Neural cell (in vitro differentiated cells): Measurements from ENCODE around the gene TCIRG1. TPM values are rescaled to one million over a fixed set of nuclear protein-coding genes. Genes with fewer than 3 reads are reported as not detected.

ENCODE experiments used
- H2AFZ ChIP-seq: fragments of 200-600, 300-800 bp; sonication (generic), shearing (Covaris generic); 2 replicates; pipeline ENCODE4 v1.6.0; 2014; ENCODE audit warnings: low read depth, mild to moderate bottlenecking, antibody characterized with exemption, low read length, moderate library complexity
- H3F3A ChIP-seq: fragments of 200-600 bp; shearing (Covaris generic); 2 replicates; pipeline ENCODE4 v1.6.1; 2016; ENCODE audit warnings: mild to moderate bottlenecking, moderate library complexity, mixed read lengths, antibody characterized with exemption, low read length; ENCODE audit not compliant: insufficient read depth, poor library complexity, severe bottlenecking
- H3K27ac ChIP-seq: fragments of 200-600, 300-800 bp; sonication (generic), shearing (Covaris generic); 2 replicates; pipeline ENCODE4 v1.5.1; 2014; ENCODE audit warnings: mild to moderate bottlenecking, low read length, moderate library complexity
- H3K27me3 ChIP-seq: fragments of 300-800, 200-600 bp; sonication (generic), shearing (Covaris generic); 2 replicates; pipeline ENCODE4 v1.6.0; 2014; ENCODE audit warnings: mild to moderate bottlenecking, low read depth, low read length, moderate library complexity; ENCODE audit not compliant: insufficient read depth
- H3K36me3 ChIP-seq: fragments of 300-800, 200-600 bp; sonication (generic), shearing (Covaris generic); 2 replicates; pipeline ENCODE4 v1.5.1; 2014; ENCODE audit warnings: mild to moderate bottlenecking, antibody characterized with exemption, low read length, moderate library complexity; ENCODE audit not compliant: insufficient read depth
- H3K4me2 ChIP-seq: fragments of 300-800, 200-600 bp; sonication (generic), shearing (Covaris generic); 2 replicates; pipeline ENCODE4 v1.6.0; 2014; ENCODE audit warnings: mild to moderate bottlenecking, low read length
- H3K4me3 ChIP-seq: fragments of 300-800, 200-600 bp; sonication (generic), shearing (Covaris generic); 2 replicates; pipeline ENCODE4 v1.5.1; 2014; ENCODE audit warnings: mild to moderate bottlenecking, low read length, moderate library complexity
- H3K79me2 ChIP-seq: fragments of 200-600 bp; shearing (Covaris generic); replicated peaks from 2 replicates; pipeline ENCODE4 v1.6.0; 2014; ENCODE audit warnings: mild to moderate bottlenecking, low read length, moderate library complexity; ENCODE audit not compliant: insufficient read depth
- H3K9ac ChIP-seq: fragments of 300-800, 200-600 bp; sonication (generic), shearing (Covaris generic); 2 replicates; pipeline ENCODE4 v1.6.1; 2016; ENCODE audit warnings: mild to moderate bottlenecking, low read length, mixed read lengths
- H3K9me2 ChIP-seq: fragments of 200-600 bp; shearing (Covaris generic); 2 replicates; pipeline ENCODE4 v1.6.1; 2016; ENCODE audit warnings: mild to moderate bottlenecking, low read length, mixed read lengths; ENCODE audit not compliant: insufficient read depth
- H3K9me3 ChIP-seq: fragments of 200-600, 300-800 bp; sonication (generic), shearing (Covaris generic); 2 replicates; pipeline ENCODE4 v1.6.1; 2016; ENCODE audit warnings: mild to moderate bottlenecking, mixed run types, low read length, moderate library complexity, mixed read lengths
- H4K20me1 ChIP-seq: fragments of 200-600 bp; shearing (Covaris generic); 2 replicates; pipeline ENCODE4 v1.6.1; 2016; ENCODE audit warnings: mild to moderate bottlenecking, mixed run types; ENCODE audit not compliant: insufficient read depth
- CTCF ChIP-seq: fragments of 450-650 bp; IDR thresholded peaks from 2 replicates; pipeline ENCODE4 v1.5.1; 2014; ENCODE audit warnings: antibody characterized with exemption, mild to moderate bottlenecking, moderate library complexity; ENCODE audit not compliant: poor library complexity, severe bottlenecking
- EP300 ChIP-seq: fragments of 450-650 bp; conservative IDR thresholded peaks from 2 replicates; pipeline ENCODE4 v1.6.1; 2014; ENCODE audit warnings: antibody characterized with exemption, mild to moderate bottlenecking, moderate library complexity; ENCODE audit not compliant: poor library complexity, severe bottlenecking
- EZH2 ChIP-seq: fragments of 200-600, 300-800 bp; shearing (Covaris generic), sonication (generic); IDR thresholded peaks from 2 replicates; pipeline ENCODE4 v1.6.1; 2014; ENCODE audit warnings: antibody characterized with exemption, low read length, borderline replicate concordance, mild to moderate bottlenecking; ENCODE audit not compliant: insufficient read depth, poor library complexity, severe bottlenecking
- MXI1 ChIP-seq: fragments of 450-650 bp; conservative IDR thresholded peaks from 2 replicates; pipeline ENCODE4 v1.6.1; 2014; ENCODE audit warnings: antibody characterized with exemption, mild to moderate bottlenecking; ENCODE audit not compliant: poor library complexity, severe bottlenecking
- POLR2AphosphoS5 ChIP-seq: IDR thresholded peaks from 2 replicates; pipeline ENCODE4 v1.6.1; 2012
- RAD21 ChIP-seq: fragments of 450-650 bp; conservative IDR thresholded peaks from 2 replicates; pipeline ENCODE4 v1.6.1; 2014; ENCODE audit warnings: antibody characterized with exemption, mild to moderate bottlenecking, moderate library complexity
- REST ChIP-seq: IDR thresholded peaks from 2 replicates; pipeline ENCODE4 v1.6.1; 2012; ENCODE audit warnings: borderline replicate concordance
- SMC3 ChIP-seq: fragments of 450-650 bp; conservative IDR thresholded peaks from 2 replicates; pipeline ENCODE4 v1.6.1; 2014; ENCODE audit warnings: antibody characterized with exemption, mild to moderate bottlenecking, moderate library complexity; ENCODE audit not compliant: poor library complexity
- TAF1 ChIP-seq: IDR thresholded peaks from 2 replicates; pipeline ENCODE4 v1.6.1; 2012; ENCODE audit warnings: low read depth
- polyA plus RNA-seq: library from polyadenylated mRNA; depleted of rRNA; stranded (reverse); fragments of >200 nt; gene quantifications from 2 replicates; pipeline ENCODE4 v1.2.3, GENCODE V29; 2014

Gene TCIRG1
- polyA plus RNA-seq, 1 donor from 2014 or later = 1.8 TPM

GRCh38 chr11:68036141-68036716, 2.6 kb upstream of the TCIRG1 start:
- Histone ChIP-seq H2AFZ (no peak overlapping the region), H3K27ac (no peak overlapping the region), H3K9me3 (no peaks in the 10 kb centered on the region), H3F3A (no peaks in the 10 kb centered on the region), H3K4me2 (no peak overlapping the region), H4K20me1 (no peaks in the 10 kb centered on the region), H3K27me3 (no peaks in the 10 kb centered on the region), H3K36me3 (no peaks in the 10 kb centered on the region), H3K4me3 (no peak overlapping the region), H3K79me2 (peaks cover 7% of the 10 kb centered on the region), H3K9ac (no peak overlapping the region), H3K9me2 (no peaks in the 10 kb centered on the region)
- TF ChIP-seq EZH2 (no peak), SMC3 (no peak)

GRCh38 chr11:68036717-68037239, 2.0 kb upstream of the TCIRG1 start:
- H3K9me2 ChIP-seq = no peaks in the 10 kb centered on the region
- no peak overlapping the region for H2AFZ ChIP-seq
- H3K36me3 ChIP-seq = no peaks in the 10 kb centered on the region
- no peak overlapping the region for H3K27ac ChIP-seq
- H3K27me3 ChIP-seq = no peaks in the 10 kb centered on the region
- no peak overlapping the region for H3K4me2 ChIP-seq
- no peaks in the 10 kb centered on the region for H3K9me3 ChIP-seq
- H3K79me2 ChIP-seq = peaks cover 1% of the 10 kb centered on the region
- H3K4me3 ChIP-seq = no peak overlapping the region
- H3F3A ChIP-seq = no peaks in the 10 kb centered on the region
- H3K9ac ChIP-seq = no peak overlapping the region
- H4K20me1 ChIP-seq = no peaks in the 10 kb centered on the region
- TF ChIP-seq RAD21 (no peak), POLR2AphosphoS5 (no peak), EZH2 (no peak), SMC3 (no peak), MXI1 (no peak), EP300 (no peak), CTCF (no peak), REST (no peak), TAF1 (no peak)
